ENCODE data around the gene SKIC2. TPM values are rescaled to one million over a fixed set of nuclear protein-coding genes. Genes with fewer than 3 reads are reported as not detected.

The SKIC2 gene
- total and polyA plus RNA-seq, 9 donors = 24.6 to 59.4 (median 42.1) TPM

GRCh38 chr6:31965700-31966099, 6.7 kb downstream of the SKIC2 start:
- no peak overlapping the region for H3K27ac ChIP-seq
- no peak overlapping the region for H3K4me3 ChIP-seq
- H3K27me3 ChIP-seq = no peaks in the 10 kb centered on the region
- no peaks in the 10 kb centered on the region for H3K9me3 ChIP-seq
- 84 to 89% (median 86%) methylated on average over 13 of the region's 13 CpGs for WGBS, 3 donors
- intact Hi-C loops (cut with DNase I) = loop anchor here in 1 of 4 donors (10.0 kb wide), 1 partner anchor 291 kb away; no protein-coding TSS in a partner anchor
- TF ChIP-seq EP300 (IDR thresholded peaks at IDR 0.05) (no peak), POLR2A (IDR thresholded peaks at IDR 0.05) (no peak), CTCF (IDR thresholded peaks at IDR 0.05) (no peak)
- H3K4me1 ChIP-seq (ENCODE audit: insufficient read depth) = no peaks in the 10 kb centered on the region
- no peak for DNase-seq
- peaks cover 2% of the 10 kb centered on the region for H3K36me3 ChIP-seq

GRCh38 chr6:31966506-31966905, 7.5 kb downstream of the SKIC2 start:
- Histone ChIP-seq H3K36me3 (peaks cover 2% of the 10 kb centered on the region), H3K4me1 (ENCODE audit: insufficient read depth) (peaks cover 4% of the 10 kb centered on the region), H3K27me3 (no peaks in the 10 kb centered on the region), H3K9me3 (no peaks in the 10 kb centered on the region), H3K27ac (no peak overlapping the region), H3K4me3 (no peak overlapping the region)
- 80 to 90% (median 87%) methylated on average over 7 of the region's 7 CpGs for WGBS, 3 donors
- intact Hi-C loops (cut with DNase I) = loop anchor here in 1 of 4 donors (10.0 kb wide), 1 partner anchor 292 kb away; no protein-coding TSS in a partner anchor
- no peak for DNase-seq
- TF ChIP-seq POLR2A (IDR thresholded peaks at IDR 0.05) (no peak), CTCF (IDR thresholded peaks at IDR 0.05) (no peak), EP300 (IDR thresholded peaks at IDR 0.05) (no peak)

- peaks cover 4% of the 10 kb centered on the region for H3K4me1 ChIP-seq (ENCODE audit: insufficient read depth)
- H3K27me3 ChIP-seq = no peaks in the 10 kb centered on the region
- no peak overlapping the region for H3K27ac ChIP-seq
- DNase-seq = no peak
- H3K4me3 ChIP-seq = no peak overlapping the region
- H3K36me3 ChIP-seq = peaks cover 2% of the 10 kb centered on the region
- intact Hi-C loops (cut with DNase I) = loop anchor here in 1 of 4 donors (10.0 kb wide), 1 partner anchor 292 kb away; no protein-coding TSS in a partner anchor
- no peaks in the 10 kb centered on the region for H3K9me3 ChIP-seq
- WGBS, 3 donors = 74 to 80% (median 77%) methylated on average over 10 of the region's 10 CpGs
- TF ChIP-seq POLR2A (IDR thresholded peaks at IDR 0.05) (no peak), EP300 (IDR thresholded peaks at IDR 0.05) (no peak), CTCF (IDR thresholded peaks at IDR 0.05) (no peak)
These were observed 8.3 kb downstream of the SKIC2 start for GRCh38 chr6:31966997-31967925.

- no peaks in the 10 kb centered on the region for H3K27me3 ChIP-seq
- H3K27ac ChIP-seq = no peak overlapping the region
- peaks cover 4% of the 10 kb centered on the region for H3K4me1 ChIP-seq (ENCODE audit: insufficient read depth)
- TF ChIP-seq EP300 (IDR thresholded peaks at IDR 0.05) (no peak), CTCF (IDR thresholded peaks at IDR 0.05) (no peak), POLR2A (IDR thresholded peaks at IDR 0.05) (no peak)
- H3K4me3 ChIP-seq = no peak overlapping the region
- intact Hi-C loops (cut with DNase I) = loop anchor here in 1 of 4 donors (10.0 kb wide), 1 partner anchor 293 kb away; no protein-coding TSS in a partner anchor
- no peak for DNase-seq
- no peaks in the 10 kb centered on the region for H3K9me3 ChIP-seq
- 68 to 69% (median 68%) methylated on average over 3 of the region's 3 CpGs for WGBS, 3 donors
- peaks cover 2% of the 10 kb centered on the region for H3K36me3 ChIP-seq
These were observed 8.9 kb downstream of the SKIC2 start for GRCh38 chr6:31967926-31968320.
